ENCODE results near the gene UTF1. TPM values are rescaled to one million over a fixed set of nuclear protein-coding genes. Genes with fewer than 3 reads are reported as not detected.
A peak's percentile ranks its signal among the peaks of the same experiment; 100 is the strongest.
"Not testable (repeated sequence)": the region's sequence is repeated elsewhere in the genome, so short reads cannot be mapped to it uniquely, and the experiment has no call there.

The UTF1 gene
- total RNA-seq, 1 donor from 2014 or later, result not detected

GRCh38 chr10:133231946-133232574 lies 2.0 kb downstream of the UTF1 start:
- peaks cover 23% of the 10 kb centered on the region for H4K20me1 ChIP-seq (ENCODE audit: low read depth)
- H3K4me1 ChIP-seq, result peaks cover 24% of the 10 kb centered on the region
- peaks cover 11% of the 10 kb centered on the region for H3F3A ChIP-seq (ENCODE audit: low read depth)
- H3K4me2 ChIP-seq, result no peak overlapping the region
- H3K36me3 ChIP-seq, result no peaks in the 10 kb centered on the region
- no peak for DNase-seq (ENCODE audit: low spot score)
- TF ChIP-seq EZH2 (IDR thresholded peaks at IDR 0.05) (peak; percentile 47), EZH2phosphoT487 (IDR thresholded peaks at IDR 0.05) (no peak), CTCF (IDR thresholded peaks at IDR 0.05) (no peak)
- Mint-ChIP-seq H3K9me3 (peaks cover 9% of the 10 kb centered on the region), H3K36me3 (no peaks in the 10 kb centered on the region), H3K27ac (no peak overlapping the region), H3K27me3 (ENCODE audit: insufficient read depth, low read depth) (peaks cover 67% of the 10 kb centered on the region), H3K4me3 (no peak overlapping the region), H3K4me1 (peaks cover 9% of the 10 kb centered on the region)
- no peak overlapping the region for H3K9ac ChIP-seq
- no peak overlapping the region for H3K27ac ChIP-seq
- H3K27me3 ChIP-seq, result peaks cover 100% of the 10 kb centered on the region
- no peak overlapping the region for H3K4me3 ChIP-seq
- no peak overlapping the region for H2AFZ ChIP-seq (replicated peaks)
- H3K79me2 ChIP-seq (ENCODE audit: low read depth), result no peaks in the 10 kb centered on the region
- no peaks in the 10 kb centered on the region for H3K9me3 ChIP-seq (ENCODE audit: low read depth)

- H3K27ac Mint-ChIP-seq; H3K9me3 ChIP-seq (ENCODE audit: low read depth); H3K4me3 ChIP-seq; H3K9me3 Mint-ChIP-seq; H3K27ac ChIP-seq; DNase-seq (ENCODE audit: low spot score); H3K4me2 ChIP-seq; H3K36me3 ChIP-seq; H3K4me3 Mint-ChIP-seq; H2AFZ ChIP-seq (replicated peaks); H3K36me3 Mint-ChIP-seq; H3K9ac ChIP-seq; H3K79me2 ChIP-seq (ENCODE audit: low read depth): not testable (repeated sequence)
- H3K27me3 ChIP-seq, result peaks cover 100% of the 10 kb centered on the region
- H3K27me3 Mint-ChIP-seq (ENCODE audit: insufficient read depth, low read depth), result peaks cover 65% of the 10 kb centered on the region
- H3F3A ChIP-seq (ENCODE audit: low read depth), result peaks cover 19% of the 10 kb centered on the region
- peaks cover 36% of the 10 kb centered on the region for H3K4me1 ChIP-seq
- peaks cover 23% of the 10 kb centered on the region for H4K20me1 ChIP-seq (ENCODE audit: low read depth)
- peaks cover 12% of the 10 kb centered on the region for H3K4me1 Mint-ChIP-seq
These were observed 4.8 kb downstream of the UTF1 start for GRCh38 chr10:133234796-133235195.

GRCh38 chr10:133235265-133235855 lies 5.3 kb downstream of the UTF1 start:
- no peak overlapping the region for H3K27ac Mint-ChIP-seq
- H3K36me3 Mint-ChIP-seq, result no peaks in the 10 kb centered on the region
- H3F3A ChIP-seq (ENCODE audit: low read depth), result peaks cover 19% of the 10 kb centered on the region
- peaks cover 5% of the 10 kb centered on the region for H3K9me3 Mint-ChIP-seq
- peak; percentile 78 for TF ChIP-seq EZH2 (IDR thresholded peaks at IDR 0.05)
- TF ChIP-seq EZH2phosphoT487 (IDR thresholded peaks at IDR 0.05), result peak; percentile 81
- TF ChIP-seq CTCF (IDR thresholded peaks at IDR 0.05), result no peak
- no peaks in the 10 kb centered on the region for H3K36me3 ChIP-seq
- peaks cover 23% of the 10 kb centered on the region for H4K20me1 ChIP-seq (ENCODE audit: low read depth)
- DNase-seq (ENCODE audit: low spot score), result no peak
- H3K4me3 Mint-ChIP-seq, result no peak overlapping the region
- no peak overlapping the region for H3K27ac ChIP-seq
- H2AFZ ChIP-seq (replicated peaks), result no peak overlapping the region
- H3K4me2 ChIP-seq, result peak overlapping the region; percentile 80
- no peaks in the 10 kb centered on the region for H3K9me3 ChIP-seq (ENCODE audit: low read depth)
- H3K79me2 ChIP-seq (ENCODE audit: low read depth), result no peaks in the 10 kb centered on the region
- H3K4me3 ChIP-seq, result peak overlapping the region; percentile 47
- H3K4me1 ChIP-seq, result peaks cover 36% of the 10 kb centered on the region
- no peak overlapping the region for H3K9ac ChIP-seq
- peaks cover 66% of the 10 kb centered on the region for H3K27me3 Mint-ChIP-seq (ENCODE audit: insufficient read depth, low read depth)
- H3K4me1 Mint-ChIP-seq, result peaks cover 12% of the 10 kb centered on the region
- peaks cover 98% of the 10 kb centered on the region for H3K27me3 ChIP-seq

GRCh38 chr10:133235932-133236331 lies 5.9 kb downstream of the UTF1 start:
- H3K9me3 ChIP-seq (ENCODE audit: low read depth), result no peaks in the 10 kb centered on the region
- H3K4me3 ChIP-seq, result peak overlapping the region; percentile 47
- peak overlapping the region; percentile 80 for H3K4me2 ChIP-seq
- H3K4me1 Mint-ChIP-seq, result peaks cover 12% of the 10 kb centered on the region
- H3K9ac ChIP-seq, result no peak overlapping the region
- no peak overlapping the region for H2AFZ ChIP-seq (replicated peaks)
- H3K9me3 Mint-ChIP-seq, result peaks cover 5% of the 10 kb centered on the region
- H3K27ac Mint-ChIP-seq, result no peak overlapping the region
- H3K27me3 ChIP-seq, result peaks cover 97% of the 10 kb centered on the region
- no peak for DNase-seq (ENCODE audit: low spot score)
- H3K79me2 ChIP-seq (ENCODE audit: low read depth), result no peaks in the 10 kb centered on the region
- no peaks in the 10 kb centered on the region for H3K36me3 ChIP-seq
- no peak overlapping the region for H3K4me3 Mint-ChIP-seq
- peaks cover 22% of the 10 kb centered on the region for H3F3A ChIP-seq (ENCODE audit: low read depth)
- peaks cover 71% of the 10 kb centered on the region for H3K27me3 Mint-ChIP-seq (ENCODE audit: insufficient read depth, low read depth)
- peaks cover 36% of the 10 kb centered on the region for H3K4me1 ChIP-seq
- H4K20me1 ChIP-seq (ENCODE audit: low read depth), result peaks cover 23% of the 10 kb centered on the region
- H3K36me3 Mint-ChIP-seq, result no peaks in the 10 kb centered on the region
- TF ChIP-seq CTCF (IDR thresholded peaks at IDR 0.05), result no peak
- TF ChIP-seq EZH2 (IDR thresholded peaks at IDR 0.05), result no peak
- TF ChIP-seq EZH2phosphoT487 (IDR thresholded peaks at IDR 0.05), result no peak
- H3K27ac ChIP-seq, result no peak overlapping the region
